Globus pallidus (tissue), 1 donor: ENCODE data around the gene RTEL1.
"Not testable (repeated sequence)": the region's sequence is repeated elsewhere in the genome, so short reads cannot be mapped to it uniquely, and the experiment has no call there.

Experiments used
- DNase-seq: peaks from one replicate; pipeline ENCODE4 v3.0.0-alpha.2; 2015; ENCODE audit warnings: low spot score

RTEL1 gene, protein sequence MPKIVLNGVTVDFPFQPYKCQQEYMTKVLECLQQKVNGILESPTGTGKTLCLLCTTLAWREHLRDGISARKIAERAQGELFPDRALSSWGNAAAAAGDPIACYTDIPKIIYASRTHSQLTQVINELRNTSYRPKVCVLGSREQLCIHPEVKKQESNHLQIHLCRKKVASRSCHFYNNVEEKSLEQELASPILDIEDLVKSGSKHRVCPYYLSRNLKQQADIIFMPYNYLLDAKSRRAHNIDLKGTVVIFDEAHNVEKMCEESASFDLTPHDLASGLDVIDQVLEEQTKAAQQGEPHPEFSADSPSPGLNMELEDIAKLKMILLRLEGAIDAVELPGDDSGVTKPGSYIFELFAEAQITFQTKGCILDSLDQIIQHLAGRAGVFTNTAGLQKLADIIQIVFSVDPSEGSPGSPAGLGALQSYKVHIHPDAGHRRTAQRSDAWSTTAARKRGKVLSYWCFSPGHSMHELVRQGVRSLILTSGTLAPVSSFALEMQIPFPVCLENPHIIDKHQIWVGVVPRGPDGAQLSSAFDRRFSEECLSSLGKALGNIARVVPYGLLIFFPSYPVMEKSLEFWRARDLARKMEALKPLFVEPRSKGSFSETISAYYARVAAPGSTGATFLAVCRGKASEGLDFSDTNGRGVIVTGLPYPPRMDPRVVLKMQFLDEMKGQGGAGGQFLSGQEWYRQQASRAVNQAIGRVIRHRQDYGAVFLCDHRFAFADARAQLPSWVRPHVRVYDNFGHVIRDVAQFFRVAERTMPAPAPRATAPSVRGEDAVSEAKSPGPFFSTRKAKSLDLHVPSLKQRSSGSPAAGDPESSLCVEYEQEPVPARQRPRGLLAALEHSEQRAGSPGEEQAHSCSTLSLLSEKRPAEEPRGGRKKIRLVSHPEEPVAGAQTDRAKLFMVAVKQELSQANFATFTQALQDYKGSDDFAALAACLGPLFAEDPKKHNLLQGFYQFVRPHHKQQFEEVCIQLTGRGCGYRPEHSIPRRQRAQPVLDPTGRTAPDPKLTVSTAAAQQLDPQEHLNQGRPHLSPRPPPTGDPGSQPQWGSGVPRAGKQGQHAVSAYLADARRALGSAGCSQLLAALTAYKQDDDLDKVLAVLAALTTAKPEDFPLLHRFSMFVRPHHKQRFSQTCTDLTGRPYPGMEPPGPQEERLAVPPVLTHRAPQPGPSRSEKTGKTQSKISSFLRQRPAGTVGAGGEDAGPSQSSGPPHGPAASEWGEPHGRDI (N-terminal part only)

DNA sequence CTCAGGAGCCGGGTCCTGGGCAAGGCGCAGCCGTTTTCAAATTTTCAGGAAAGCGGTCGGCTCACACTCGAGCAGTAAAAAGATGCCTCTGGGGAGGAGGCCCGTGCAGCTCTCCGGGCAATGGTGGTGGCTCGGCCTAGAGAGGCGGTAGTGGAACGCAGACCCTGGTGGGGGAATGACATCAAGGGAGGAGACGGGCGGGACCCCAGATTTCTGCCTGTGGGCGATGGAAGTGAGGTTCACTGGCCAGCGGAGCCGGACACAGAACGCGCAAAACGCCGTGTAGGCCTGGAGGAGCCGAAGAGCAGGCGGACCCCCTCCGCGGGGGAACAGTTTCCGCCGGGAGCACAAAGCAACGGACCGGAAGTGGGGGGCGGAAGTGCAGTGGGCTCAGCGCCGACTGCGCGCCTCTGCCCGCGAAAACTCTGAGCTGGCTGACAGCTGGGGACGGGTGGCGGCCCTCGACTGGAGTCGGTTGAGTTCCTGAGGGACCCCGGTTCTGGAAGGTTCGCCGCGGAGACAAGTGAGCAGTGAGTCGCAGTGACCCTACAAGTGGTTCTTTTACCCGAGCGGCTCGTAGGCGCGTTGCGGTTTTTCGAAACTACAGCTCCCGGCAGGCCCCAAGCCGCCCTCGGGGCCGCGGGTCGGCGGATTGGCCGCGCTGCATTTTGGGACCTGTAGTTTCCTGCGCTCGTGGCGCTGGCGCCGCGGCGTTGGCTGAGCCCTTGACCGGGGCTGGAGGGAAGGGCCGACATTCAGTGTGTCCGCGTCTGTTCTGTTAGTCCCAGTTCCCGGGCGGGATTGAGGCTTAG is at the start of gene RTEL1:
TSS of gene RTEL1 (plus strand) at position 376 of the 812 bp plus-strand sequence. CDS start 1,091 bp downstream, outside the sequence.
- DNase-seq, result peak; percentile 90

DNA sequence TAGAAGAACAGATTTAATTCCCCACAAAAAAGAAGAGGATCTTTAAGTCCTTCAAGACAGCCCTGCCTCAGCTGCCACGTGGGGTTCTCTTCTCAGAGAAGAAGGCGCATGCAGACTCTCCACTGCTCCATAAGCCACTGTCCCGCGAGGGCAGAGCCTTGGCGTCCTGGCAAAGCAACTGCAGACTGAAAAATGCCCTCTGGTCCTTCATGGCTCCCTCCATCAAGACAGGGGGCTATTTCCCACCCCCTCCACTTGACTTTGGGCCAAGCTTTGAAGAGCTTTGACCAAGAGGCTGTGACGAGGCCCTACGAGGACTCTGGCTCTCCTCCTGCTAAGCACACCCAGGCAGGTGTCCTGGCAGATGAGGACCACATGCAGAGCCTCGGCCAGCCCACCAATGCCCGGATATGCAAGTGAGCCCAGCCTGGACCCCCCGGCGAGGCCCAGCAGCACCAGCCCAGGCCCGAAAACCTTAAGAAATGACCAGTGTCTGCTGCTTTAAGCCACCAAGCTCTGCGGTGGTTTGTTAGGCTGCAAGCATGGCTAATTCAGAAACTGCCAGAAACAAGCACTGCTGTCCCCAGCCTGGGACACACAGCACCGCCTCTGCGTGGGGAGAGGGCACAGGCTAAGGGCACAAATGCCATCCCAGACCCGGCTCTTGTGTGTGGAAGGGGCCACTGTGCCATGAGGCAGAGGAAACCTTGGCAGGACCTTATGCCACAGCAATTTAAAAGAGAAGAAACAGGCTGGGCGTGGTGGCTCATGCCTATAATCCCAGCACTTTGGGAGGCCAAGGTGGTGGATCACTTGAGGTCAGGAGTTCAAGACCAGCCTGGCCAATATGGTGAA is 47.3 kb upstream of the RTEL1 start:
- no peak for DNase-seq

DNA sequence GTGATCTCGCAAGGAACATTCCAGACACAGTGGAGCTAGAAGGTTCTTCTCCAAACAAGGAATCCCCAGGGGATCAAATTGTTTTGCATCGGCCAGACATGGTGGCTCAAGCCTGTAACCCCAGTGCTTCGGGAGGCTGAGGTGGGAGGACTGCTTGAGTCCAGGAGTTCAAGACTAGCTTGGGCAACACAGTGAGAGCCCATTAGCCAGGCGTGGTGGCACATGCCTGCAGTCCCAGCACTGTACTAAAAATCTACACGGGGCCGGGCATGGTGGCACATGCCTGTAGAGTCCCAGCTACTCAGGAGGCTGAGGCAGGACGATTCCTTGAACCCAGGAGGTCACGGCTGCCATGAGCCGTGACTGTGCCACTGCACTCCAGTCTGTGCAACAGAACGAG is 46.5 kb upstream of the RTEL1 start:
- no peak for DNase-seq

DNA sequence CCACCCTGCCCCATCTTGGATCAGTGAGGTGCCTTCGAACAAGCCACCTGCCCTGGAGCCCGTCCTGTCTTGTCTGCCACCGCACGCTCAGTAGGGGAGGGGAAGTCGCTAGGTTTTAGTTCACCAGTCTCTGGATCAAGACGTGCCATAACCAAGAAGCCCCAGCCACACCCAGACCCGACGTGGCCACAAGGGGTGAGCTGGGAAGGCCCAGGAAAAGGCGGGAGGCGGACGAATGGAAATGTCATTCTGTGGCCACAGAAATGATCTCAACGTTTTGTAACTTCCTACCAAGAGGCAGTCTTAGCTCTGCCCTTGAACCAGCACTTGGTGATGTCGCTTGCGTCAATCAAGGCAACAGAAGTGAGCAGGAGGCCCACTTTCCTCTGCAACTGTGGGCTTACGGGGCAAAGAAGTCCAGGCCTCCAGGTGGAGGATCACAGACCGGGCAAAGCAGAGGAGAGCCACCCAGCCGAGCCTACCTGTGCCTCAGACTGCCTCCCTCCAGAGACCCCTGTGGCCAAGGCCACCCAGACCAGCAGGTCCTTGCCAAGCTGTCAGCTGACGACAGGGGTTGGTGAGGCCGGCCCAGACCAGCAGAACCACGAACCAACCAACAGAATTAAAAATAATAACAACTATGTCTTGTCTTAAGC is 45.7 kb upstream of the RTEL1 start:
- DNase-seq, result no peak

DNA sequence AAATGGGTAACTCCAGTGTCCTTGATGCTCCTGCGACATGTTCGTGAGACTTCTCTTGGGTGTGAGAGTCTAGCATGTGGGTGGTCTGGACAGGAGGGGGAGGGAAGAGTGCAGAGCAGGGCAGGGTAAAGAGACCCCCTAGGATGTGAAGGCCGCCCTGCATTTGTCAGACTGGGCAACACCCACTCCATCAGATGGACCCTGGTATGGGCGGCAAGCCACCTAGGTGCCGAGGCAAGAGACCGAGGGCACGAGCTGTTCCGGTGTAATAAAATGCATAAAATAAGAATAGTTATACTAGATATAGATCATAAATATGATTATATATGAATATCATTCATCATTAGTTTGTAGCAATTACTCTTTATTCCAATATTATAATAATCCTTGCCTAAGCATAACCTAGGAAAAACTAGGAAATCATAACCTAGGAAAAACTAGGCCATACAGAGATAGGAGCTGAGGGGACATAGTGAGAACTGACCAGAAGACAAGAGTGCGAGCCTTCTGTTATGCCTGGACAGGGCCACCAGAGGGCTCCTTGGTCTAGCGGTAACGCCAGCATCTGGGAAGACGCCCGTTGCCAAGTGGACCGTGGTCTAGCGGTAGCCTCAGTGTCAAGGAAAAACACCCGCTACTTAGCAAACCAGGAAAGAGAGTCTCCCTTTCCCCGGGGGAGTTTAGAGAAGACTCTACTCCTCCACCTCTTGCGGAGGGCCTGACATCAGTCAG is 44.1 kb upstream of the RTEL1 start:
- not testable (repeated sequence) for DNase-seq

DNA sequence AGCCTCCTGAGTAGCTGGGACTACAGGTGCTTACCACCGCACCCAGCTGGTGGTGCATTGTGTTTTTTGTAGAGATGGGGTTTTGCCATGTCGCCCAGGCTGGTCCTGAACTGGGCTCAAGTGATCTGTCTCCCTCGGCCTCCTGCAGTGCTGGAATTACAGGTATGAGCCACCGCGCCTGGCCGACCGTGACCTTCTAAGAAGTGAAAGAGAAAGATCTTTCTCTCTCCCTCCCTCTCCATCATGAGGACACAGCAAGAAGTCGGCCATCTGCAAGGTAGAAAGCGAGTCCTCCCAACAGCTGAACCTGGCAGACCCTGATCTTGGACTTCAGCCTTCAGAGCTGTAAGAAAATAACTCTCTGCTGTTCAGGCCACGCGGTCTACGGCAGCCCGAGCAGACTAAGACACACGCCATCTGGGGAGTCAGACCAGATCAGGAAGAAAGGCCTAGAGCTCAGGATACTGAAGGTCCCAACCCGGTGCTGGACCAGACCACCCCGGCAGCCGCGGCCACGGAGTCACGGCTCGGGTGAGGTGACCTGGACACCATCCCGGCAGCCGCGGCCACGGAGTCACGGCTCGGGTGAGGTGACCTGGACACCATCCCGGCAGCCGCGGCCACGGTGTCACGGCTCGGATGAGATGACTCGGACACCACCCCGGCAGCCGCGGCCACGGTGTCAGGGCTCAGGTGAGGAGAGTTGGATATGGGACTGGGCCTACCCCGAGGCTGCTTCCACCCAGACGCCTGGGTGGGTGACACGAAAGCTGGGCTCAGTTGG is 40.8 kb upstream of the RTEL1 start:
- DNase-seq, result no peak

DNA sequence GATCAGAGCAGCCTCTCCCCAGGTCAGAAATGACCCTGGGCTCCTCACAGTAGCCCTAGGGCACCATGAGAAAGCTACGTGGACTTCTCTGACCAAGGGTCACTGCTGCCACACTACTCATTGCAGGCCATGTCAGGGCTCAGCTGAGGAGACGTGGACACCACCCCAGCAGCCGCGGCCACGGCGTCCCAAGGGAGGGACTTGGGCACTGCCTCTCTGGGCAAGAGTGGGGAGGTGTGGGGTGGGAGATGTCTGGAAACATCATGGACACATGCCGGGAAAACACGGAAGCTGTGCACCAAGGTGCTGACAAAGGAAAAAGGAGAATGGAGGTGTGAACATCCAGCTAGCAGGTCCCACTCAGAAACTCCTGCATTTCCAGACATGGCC is 40.2 kb upstream of the RTEL1 start:
- DNase-seq, result no peak

DNA sequence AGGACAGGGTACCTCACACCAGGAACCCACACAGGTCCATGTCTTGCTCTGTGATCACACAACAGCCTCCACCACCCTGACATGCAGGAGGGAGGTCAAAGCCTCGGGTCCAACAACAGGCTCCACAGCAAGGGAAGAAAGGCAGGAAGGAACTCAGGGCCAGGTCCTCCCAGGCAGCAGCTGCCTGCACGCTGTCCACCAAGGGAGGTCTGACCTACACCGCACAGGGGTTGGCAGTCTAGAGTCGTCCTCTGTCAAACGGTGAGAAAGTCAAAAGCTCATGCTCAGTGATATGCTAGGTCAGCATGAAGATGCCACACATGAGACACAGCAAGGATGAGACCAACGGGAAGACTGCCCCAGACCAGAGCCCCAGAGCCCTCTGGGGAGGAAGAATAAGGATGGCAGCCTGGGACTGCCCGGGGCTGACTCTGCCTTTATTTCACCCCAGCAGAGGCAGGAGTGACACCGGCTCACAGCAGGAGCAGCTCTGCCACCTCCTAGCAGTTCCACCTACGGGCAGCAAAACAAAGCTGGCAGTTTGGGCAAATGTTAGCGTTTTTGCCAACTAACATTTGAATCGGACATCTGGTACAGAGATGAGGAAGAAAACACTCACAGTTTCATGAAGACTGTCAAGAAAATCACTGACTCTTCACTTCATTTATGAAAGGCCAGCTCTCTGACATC is 39.7 kb upstream of the RTEL1 start:
- no peak for DNase-seq

DNA sequence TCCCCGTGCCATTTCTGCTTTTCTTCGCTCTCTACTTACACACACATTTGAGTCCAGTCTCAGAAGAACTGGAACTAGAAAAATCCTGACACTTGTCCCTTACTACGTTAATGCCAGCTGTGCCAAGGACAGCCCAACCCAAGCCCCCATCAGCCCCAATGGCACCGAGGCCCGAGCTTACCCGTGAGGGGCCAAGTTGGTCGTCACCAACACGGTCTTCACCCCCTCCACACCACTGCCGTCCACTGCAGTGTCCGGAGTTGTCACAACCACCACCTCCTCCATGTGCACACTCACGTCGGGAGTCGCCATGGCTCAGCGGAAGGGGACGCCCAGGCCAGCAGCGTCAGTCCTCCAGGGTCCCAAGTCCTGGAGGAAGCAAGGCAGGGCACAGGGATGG is 39.0 kb upstream of the RTEL1 start:
- no peak for DNase-seq

DNA sequence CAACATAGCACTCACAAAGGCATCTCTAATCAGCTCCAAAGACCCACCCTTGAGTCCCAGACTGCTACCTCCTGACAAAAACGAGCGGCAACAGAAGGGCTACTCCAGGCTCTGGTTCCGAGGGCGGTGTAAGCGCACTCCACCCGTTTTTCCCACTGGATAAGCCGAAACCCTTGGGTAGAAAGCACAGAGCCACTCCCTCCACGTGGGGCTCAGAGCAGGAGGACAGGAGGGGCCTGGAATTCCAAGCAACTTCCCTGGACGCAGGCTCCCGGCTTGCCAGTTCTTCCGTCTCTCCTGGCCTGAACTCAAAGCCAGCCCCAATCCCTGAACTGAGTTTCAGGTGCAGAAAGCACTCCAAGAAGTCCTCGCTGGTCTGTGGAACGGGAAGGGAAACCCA is 38.6 kb upstream of the RTEL1 start:
- DNase-seq, result no peak

DNA sequence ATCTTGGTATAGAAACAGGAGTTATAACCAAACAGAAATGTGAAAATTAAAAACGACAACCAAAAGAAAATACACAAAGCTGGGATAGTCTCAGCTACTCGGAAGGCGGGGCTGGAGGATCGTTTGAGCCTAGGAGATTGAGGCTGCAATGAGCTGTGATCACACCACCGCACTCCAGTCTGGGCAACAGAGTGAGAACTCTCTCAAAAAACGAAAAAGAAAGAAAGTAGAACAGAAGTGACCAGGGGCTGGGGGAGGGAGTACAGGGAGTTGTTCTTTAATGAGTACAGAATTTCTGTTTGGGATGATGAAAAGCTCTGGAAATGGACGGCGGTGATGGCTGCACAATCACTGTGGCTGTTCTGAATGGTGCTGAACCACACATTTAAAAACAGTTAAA is 37.1 kb upstream of the RTEL1 start:
- no peak for DNase-seq

DNA sequence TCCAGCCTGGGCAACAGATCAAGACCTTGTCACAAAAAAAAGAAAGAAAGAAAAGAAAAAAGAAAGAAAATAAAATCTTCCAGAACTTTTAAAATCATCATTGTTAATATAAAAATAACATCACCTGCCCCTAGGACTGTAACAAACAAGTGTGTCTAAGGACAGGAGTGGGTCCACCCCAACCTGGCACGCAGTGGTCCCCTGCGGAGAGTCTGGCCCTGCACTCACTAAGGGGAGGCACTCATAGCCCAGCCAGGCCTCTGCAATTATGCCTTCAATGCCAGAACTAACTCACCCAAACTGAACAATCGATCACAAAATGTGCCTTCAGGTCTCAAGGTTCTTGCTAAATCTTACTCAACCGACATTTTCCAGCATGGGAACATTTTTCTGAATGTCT is 36.0 kb upstream of the RTEL1 start:
- DNase-seq, result no peak

DNA sequence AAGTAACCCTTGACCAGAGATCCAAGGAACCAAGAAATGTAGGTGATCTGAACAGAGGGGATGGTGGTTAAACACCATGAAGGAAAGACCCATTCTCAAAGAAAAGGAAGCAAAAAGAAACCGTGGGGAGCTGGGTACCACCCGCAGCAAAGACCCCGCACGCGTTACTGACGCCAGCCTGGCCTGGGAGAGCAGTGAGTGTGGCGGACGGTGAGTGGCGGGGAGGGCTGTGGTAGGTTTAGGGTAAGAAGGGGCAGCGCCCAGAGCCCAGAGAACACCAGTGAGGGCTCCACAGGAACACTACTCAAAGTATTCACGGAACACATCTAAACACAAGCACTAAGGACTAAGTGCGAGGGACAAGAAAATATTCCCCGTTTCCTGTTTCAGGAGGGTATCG is 35.4 kb upstream of the RTEL1 start:
- no peak for DNase-seq

DNA sequence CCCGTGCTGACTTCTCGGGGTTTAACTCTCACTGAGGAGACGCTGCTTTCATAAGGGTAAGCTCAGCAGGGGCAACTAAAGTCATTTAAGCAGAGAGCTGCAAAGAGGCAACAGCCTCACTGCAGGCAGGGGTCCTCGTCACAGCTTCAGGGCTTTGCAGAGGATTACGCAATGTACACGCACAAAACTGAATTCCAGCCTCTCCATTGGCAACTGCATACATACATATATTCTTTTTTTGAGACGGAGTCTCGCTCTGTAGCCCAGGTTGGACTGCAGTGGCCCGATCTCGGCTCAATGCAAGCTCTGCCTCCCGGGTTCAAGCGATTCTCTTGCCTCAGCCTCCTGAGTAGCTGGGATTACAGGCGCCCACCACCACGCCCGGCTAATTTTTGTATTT is 33.6 kb upstream of the RTEL1 start:
- DNase-seq, result no peak

DNA sequence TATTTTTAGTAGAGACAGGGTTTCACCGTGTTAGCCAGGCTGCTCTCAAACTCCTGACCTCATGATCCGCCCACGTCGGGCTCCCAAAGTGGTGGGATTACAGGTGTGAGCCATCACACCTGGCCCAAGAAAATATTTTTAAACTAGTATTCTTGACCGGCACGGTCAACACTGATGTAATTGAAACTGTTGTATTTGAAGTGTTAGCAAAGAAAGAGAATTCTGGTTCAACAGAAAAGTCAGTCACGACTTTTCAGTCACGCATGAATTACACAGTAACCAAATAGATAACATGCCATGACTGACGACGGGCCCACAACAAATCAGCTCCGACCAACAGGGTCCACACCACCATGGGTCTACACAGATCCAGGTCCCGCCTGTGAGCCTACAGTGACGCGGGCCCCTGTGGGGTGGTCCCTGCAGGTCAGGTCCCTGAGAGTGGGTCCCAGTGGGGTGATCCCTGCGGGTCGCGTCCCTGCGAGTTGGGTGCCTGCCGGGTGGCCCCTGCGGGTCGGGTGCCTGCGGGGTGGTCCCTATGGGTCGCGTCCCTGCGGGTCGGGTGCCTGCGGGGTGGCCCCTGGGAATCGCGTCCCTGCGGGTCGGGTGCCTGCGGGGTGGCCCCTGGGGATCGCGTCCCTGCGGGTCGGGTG is 32.2 kb upstream of the RTEL1 start:
- DNase-seq, result no peak

DNA sequence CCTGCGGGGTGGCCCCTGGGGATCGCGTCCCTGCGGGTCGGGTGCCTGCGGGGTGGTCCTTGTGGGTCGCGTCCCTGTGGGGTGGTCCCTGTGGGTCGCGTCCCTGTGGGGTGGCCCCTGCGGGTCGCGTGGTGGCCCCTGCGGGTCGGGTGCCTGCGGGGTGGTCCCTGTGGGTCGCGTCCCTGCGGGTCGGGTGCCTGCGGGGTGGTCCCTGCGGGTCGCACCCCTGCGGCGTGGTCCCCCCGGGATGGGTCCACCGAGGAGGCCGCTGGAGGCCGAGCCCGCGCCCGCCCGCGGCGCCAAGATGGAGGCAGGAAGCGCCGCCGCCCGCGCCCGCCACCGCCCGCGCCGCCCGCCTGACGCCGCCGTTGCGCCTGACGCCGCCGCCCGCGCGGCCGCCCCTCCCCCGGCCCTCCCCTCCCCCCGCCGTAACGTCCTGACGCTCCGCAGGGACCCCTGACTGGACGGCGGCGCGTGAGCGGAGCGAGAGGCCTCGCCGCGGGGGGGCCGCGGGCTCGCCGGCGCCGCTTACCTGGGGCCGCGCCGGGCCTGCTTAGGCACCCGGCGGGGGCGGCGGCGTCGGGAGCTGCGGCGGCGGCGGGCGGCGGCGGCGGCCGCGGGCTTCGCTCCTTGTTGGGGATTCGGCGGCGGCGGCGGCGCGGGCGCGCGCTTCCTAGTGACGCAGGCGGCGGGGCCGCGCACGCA is 31.5 kb upstream of the RTEL1 start, which contains the start of gene GMEB2:
TSS of gene GMEB2 (minus strand) at position 678 of the 705 bp plus-strand sequence. CDS start 7,704 bp downstream, outside the sequence.
- peak; percentile 80 for DNase-seq
